BE2C (cell line): Measurements from ENCODE around the gene RAB11FIP3.
"Not testable (repeated sequence)": the region's sequence is repeated elsewhere in the genome, so short reads cannot be mapped to it uniquely, and the experiment has no call there.

Source experiments
- DNase-seq: peaks from one replicate; pipeline ENCODE4 v3.0.0-alpha.2; 2020
- H3K27me3 ChIP-seq: fragments of 250-450 bp; sonication (Bioruptor Pico); 2 replicates; pipeline ENCODE4 v1.5.1; 2020; ENCODE audit warnings: mild to moderate bottlenecking
- H3K36me3 ChIP-seq: fragments of 250-450 bp; sonication (Bioruptor Pico); 2 replicates; pipeline ENCODE4 v1.5.1; 2020; ENCODE audit warnings: mild to moderate bottlenecking
- H3K4me1 ChIP-seq: fragments of 250-450 bp; sonication (Bioruptor Pico); 2 replicates; pipeline ENCODE4 v1.5.1; 2020
- H3K4me3 ChIP-seq: 2 replicates; pipeline ENCODE4 v1.5.1; 2011; ENCODE audit warnings: low read depth, low read length
- H3K9me3 ChIP-seq: fragments of 250-450 bp; sonication (Bioruptor Pico); 2 replicates; pipeline ENCODE4 v1.5.1; 2020
- TF ChIP-seq, protein P1 (sequence below): IDR thresholded peaks from 2 replicates; pipeline ENCODE4 v1.5.1; 2012; ENCODE audit warnings: mild to moderate bottlenecking, low read depth, low read length

The RAB11FIP3 gene

DNA sequence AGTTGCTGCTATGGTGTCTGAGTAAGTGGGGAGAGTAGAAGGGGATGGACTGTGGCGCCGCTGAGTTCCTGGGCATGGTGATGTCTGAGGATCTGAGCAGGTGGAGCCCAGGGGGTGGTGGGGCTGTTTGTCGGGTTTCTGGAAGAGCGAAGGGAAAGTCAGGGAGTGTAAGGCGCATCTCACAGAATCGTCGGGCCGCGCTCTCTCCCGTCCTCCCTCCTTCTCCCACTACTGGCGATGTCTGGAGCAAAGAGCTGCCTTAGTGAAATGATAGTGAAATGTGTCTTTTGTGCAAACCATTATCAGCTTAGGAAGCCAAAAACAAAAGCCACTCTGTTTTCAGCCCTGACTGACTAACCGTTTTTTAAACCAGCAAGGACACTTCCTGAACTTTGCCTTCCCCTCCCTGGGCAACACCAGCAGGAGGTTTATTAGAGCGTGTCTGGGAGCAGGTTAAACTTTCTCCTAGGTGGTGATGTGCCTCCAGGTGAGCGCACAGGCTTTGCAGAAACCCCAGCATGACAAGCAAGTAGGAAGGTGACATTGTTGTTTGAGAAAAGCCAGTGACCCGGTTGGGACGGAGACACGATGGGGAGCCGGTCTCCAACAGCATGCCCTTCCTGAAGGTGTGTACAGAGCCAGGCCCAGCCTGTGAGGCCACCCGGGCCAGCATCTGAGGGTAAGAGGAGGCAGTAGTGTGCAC is 49.1 kb downstream of the RAB11FIP3 start:
- Histone ChIP-seq H3K27me3 (no peaks in the 10 kb centered on the region), H3K4me3 (no peak overlapping the region), H3K4me1 (peaks cover 7% of the 10 kb centered on the region), H3K9me3 (no peaks in the 10 kb centered on the region), H3K36me3 (no peaks in the 10 kb centered on the region)
- no peak for DNase-seq
- TF ChIP-seq, protein P1, sequence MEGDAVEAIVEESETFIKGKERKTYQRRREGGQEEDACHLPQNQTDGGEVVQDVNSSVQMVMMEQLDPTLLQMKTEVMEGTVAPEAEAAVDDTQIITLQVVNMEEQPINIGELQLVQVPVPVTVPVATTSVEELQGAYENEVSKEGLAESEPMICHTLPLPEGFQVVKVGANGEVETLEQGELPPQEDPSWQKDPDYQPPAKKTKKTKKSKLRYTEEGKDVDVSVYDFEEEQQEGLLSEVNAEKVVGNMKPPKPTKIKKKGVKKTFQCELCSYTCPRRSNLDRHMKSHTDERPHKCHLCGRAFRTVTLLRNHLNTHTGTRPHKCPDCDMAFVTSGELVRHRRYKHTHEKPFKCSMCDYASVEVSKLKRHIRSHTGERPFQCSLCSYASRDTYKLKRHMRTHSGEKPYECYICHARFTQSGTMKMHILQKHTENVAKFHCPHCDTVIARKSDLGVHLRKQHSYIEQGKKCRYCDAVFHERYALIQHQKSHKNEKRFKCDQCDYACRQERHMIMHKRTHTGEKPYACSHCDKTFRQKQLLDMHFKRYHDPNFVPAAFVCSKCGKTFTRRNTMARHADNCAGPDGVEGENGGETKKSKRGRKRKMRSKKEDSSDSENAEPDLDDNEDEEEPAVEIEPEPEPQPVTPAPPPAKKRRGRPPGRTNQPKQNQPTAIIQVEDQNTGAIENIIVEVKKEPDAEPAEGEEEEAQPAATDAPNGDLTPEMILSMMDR = no peak

DNA sequence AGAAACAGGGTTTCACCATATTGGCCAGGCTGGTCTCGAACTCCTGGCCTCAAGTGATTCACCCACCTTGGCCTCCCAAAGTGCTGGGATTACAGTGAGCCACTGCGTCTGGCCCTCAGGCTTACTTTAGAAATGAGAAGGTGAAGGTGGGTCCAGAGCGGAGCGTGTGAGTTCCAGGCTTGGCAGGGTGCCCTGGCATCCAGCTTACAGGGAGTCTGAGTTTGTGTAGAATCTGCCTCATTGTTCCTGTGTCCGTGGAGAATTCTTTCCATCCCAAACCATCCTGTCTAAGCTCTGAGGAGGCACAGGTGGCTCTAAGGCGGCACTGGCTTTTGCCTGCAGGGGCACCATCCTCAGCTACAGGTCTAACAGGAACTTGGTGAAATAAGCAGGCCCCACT is 50.6 kb downstream of the RAB11FIP3 start:
- peaks cover 6% of the 10 kb centered on the region for H3K4me1 ChIP-seq
- H3K36me3 ChIP-seq = no peaks in the 10 kb centered on the region
- H3K27me3 ChIP-seq = no peaks in the 10 kb centered on the region
- TF ChIP-seq, protein P1 = no peak
- no peak overlapping the region for H3K4me3 ChIP-seq
- no peak for DNase-seq
- H3K9me3 ChIP-seq = no peaks in the 10 kb centered on the region

DNA sequence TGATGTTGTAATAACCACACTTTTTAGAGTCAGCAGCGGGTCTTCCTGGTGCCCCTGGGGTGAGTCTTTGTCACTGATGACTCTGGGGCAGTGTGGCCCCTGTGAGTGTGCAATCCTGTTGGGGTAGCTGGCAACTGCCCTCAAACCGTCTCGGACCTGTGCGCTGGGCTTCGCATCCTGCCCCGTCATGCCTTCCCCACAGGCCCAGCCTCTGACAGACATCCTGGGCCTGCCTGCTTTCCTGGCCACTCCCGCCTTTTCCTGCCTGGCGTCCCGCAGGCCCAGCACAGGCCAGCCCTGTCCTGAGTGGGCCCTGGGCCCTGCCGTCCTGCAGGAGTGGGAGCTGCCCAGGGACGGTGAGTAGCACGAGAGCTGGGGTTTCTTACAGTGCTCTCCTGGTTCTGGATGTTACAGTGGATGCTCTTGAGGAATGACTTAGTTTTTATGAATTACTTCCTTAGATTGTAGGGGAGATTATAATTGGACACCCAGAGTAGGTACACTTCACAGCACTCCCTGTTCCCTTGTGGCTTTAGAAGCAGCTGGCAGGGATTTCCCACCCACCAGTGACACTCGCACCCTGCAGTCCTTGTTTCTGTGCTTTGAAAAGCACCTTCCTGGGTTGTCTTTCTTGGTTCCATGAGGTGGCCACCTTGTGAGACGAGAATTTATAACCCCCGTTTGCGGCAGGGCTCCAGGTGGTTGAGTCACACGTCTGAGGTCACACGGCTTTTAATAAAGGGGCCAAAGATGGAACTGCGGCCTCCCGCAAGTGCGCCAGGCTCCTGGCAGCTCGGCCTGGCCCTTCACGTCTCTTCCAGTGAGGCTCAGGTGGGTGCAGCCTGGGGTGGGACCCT is 52.1 kb downstream of the RAB11FIP3 start:
- TF ChIP-seq, protein P1 = no peak
- Histone ChIP-seq H3K4me1 (no peaks in the 10 kb centered on the region), H3K9me3 (no peaks in the 10 kb centered on the region), H3K4me3 (no peak overlapping the region), H3K36me3 (no peaks in the 10 kb centered on the region), H3K27me3 (no peaks in the 10 kb centered on the region)
- DNase-seq = no peak

DNA sequence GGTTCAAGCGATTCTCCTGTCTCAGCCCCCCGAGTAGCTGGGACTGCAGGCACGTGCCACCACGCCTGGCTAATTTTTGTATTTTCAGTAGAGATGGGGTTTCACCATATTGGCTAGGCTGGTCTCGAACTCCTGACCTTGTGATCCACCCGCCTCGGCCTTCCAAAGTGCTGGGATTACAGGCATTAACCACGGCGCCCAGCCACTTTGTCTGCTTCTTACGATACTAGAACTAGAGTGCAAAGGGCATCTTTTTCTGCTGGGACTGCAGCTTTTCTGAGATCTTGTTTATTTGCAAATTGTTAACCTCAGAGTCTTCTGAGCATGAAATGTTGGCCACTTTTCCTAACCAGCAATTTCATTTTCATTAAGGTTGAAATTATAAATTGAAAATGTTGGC is 52.8 kb downstream of the RAB11FIP3 start:
- H3K4me3 ChIP-seq = not testable (repeated sequence)

DNA sequence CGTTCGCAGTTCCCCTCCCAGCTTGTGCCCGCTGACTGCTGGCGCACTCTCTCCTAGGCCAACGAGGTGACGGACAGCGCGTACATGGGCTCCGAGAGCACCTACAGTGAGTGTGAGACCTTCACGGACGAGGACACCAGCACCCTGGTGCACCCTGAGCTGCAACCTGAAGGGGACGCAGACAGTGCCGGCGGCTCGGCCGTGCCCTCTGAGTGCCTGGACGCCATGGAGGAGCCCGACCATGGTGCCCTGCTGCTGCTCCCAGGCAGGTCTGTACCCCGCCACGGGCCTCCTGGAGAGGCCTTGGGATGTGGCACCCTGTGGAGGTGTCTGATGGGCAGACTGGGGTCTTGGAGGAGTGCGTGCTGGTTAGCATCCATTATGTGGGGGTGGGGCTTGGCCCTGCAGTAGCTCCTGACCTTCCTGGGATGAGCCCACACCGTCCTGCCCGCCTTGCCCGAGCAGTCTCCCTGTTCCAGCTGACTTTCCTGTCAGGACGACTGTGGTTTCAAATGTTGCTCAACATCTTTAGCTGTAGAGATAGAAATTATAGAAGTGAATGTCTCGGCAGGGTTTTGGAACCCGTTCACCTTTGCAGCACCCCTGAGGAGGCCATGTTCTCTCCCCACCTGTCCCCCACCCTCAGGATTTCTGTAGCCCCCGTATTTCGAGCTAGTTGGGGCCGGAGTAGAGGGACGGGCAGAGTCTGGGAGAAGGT is 57.2 kb downstream of the RAB11FIP3 start:
- H3K4me3 ChIP-seq = no peak overlapping the region
- H3K9me3 ChIP-seq = no peaks in the 10 kb centered on the region
- no peak for DNase-seq
- H3K27me3 ChIP-seq = no peaks in the 10 kb centered on the region
- peaks cover 2% of the 10 kb centered on the region; the same call in 1 of the 2 replicates for H3K36me3 ChIP-seq
- no peaks in the 10 kb centered on the region for H3K4me1 ChIP-seq
- TF ChIP-seq, protein P1 = no peak

More for the DNA sequence above, 52.8 kb downstream of the RAB11FIP3 start:
- H3K9me3 ChIP-seq, H3K27me3 ChIP-seq, H3K4me1 ChIP-seq, H3K36me3 ChIP-seq, DNase-seq: not testable (repeated sequence)

DNA sequence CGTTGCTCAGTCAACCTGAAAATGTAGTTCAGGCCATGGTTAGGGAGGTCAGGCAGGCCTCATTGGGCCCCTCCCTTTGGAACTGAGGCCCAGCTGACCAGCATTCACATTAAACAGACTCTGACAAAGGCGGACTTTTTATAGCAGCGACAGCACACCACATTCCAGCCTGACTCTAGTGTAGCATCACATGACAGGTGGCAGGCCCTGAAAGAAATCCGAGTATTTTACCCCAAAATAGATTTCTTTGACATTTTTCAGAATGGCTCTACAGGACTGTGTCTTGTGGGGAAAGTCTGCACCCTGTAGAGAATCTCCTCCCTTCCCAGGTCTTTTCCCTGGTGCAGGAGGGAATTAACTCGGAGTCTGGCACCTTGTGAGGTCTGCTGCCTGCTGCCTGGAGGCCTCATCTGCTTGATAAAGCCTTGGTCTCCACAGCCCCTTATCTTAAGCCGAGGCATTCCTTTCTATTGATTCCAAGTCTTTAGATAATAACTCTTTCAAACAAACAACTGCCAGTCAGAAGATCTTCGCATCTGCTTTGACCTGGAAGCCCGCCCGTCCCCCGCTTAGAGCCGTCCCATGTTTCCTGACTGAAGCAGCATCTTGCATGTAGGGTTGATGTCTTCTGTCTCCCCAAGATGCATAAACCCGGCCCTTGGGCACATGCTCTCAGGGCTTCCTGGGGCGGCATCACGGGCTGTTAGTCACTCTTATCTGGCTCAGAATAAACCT is 58.1 kb downstream of the RAB11FIP3 start:
- Histone ChIP-seq H3K36me3 (peaks cover 4% of the 10 kb centered on the region; the same call in 1 of the 2 replicates), H3K4me1 (no peaks in the 10 kb centered on the region), H3K4me3 (no peak overlapping the region), H3K27me3 (no peaks in the 10 kb centered on the region), H3K9me3 (no peaks in the 10 kb centered on the region)
- TF ChIP-seq, protein P1 = no peak
- no peak for DNase-seq
